ENCODE results near the gene PRKN. TPM values are rescaled to one million over a fixed set of nuclear protein-coding genes. Genes with fewer than 3 reads are reported as not detected.

Gene PRKN
- total RNA-seq, 2 donors from 2014 or later: 6.7 to 8.2 TPM

DNA sequence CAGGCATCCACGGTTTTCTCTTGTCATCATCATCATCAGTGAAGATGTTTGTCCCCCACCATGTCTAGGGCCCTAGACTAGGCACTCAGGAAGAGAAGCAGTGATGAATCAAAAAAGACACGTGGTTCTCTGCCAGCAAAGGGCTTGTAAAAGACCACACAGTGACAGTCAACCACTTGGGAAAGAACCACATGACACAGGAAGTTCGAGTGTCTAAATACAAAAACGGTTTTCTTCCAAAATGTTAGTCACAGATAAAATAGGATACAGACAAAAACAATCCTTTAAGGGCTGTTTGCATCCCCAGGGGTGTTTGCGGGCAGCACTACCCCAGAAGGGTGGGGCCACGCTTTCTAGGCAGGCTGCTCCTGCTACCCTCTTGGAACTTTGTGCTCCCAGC, 1096.9 kb downstream of the PRKN start:
- Histone ChIP-seq H3K9me3 (no peaks in the 10 kb centered on the region), H3K27me3 (no peaks in the 10 kb centered on the region), H3K4me1 (no peaks in the 10 kb centered on the region), H3K4me3 (no peak overlapping the region), H3K36me3 (replicated peaks in 1 of 2; ENCODE audit: insufficient read depth in 1 of 2, low read depth in 2 of 2) (no peaks in the 10 kb centered on the region), H3K27ac (no peak overlapping the region)
- intact Hi-C loops (cut with DNase I): no loop called here
- no peak for DNase-seq
- no peak for ATAC-seq
- 65 to 66% methylated on average over 6 of the region's 6 CpGs for WGBS, 2 donors
- TF ChIP-seq, protein P1, sequence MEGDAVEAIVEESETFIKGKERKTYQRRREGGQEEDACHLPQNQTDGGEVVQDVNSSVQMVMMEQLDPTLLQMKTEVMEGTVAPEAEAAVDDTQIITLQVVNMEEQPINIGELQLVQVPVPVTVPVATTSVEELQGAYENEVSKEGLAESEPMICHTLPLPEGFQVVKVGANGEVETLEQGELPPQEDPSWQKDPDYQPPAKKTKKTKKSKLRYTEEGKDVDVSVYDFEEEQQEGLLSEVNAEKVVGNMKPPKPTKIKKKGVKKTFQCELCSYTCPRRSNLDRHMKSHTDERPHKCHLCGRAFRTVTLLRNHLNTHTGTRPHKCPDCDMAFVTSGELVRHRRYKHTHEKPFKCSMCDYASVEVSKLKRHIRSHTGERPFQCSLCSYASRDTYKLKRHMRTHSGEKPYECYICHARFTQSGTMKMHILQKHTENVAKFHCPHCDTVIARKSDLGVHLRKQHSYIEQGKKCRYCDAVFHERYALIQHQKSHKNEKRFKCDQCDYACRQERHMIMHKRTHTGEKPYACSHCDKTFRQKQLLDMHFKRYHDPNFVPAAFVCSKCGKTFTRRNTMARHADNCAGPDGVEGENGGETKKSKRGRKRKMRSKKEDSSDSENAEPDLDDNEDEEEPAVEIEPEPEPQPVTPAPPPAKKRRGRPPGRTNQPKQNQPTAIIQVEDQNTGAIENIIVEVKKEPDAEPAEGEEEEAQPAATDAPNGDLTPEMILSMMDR (IDR thresholded peaks at IDR 0.05): no peak
- TF ChIP-seq POLR2A (IDR thresholded peaks at IDR 0.05): no peak

GRCh38 chr6:161626132-161626676, 1101.4 kb downstream of the PRKN start:
- intact Hi-C loops (cut with DNase I): no loop called here
- no peaks in the 10 kb centered on the region for H3K9me3 ChIP-seq
- no peak overlapping the region for H3K4me3 ChIP-seq
- no peaks in the 10 kb centered on the region for H3K27me3 ChIP-seq
- no peaks in the 10 kb centered on the region for H3K36me3 ChIP-seq (replicated peaks in 1 of 2; ENCODE audit: insufficient read depth in 1 of 2, low read depth in 2 of 2)
- no peaks in the 10 kb centered on the region for H3K4me1 ChIP-seq
- DNase-seq (no peak), ATAC-seq (no peak)
- no peak overlapping the region for H3K27ac ChIP-seq
- TF ChIP-seq, protein P1 (IDR thresholded peaks at IDR 0.05): no peak
- TF ChIP-seq POLR2A (IDR thresholded peaks at IDR 0.05): no peak
- WGBS, 2 donors: 86% methylated on average over 13 of the region's 13 CpGs

DNA sequence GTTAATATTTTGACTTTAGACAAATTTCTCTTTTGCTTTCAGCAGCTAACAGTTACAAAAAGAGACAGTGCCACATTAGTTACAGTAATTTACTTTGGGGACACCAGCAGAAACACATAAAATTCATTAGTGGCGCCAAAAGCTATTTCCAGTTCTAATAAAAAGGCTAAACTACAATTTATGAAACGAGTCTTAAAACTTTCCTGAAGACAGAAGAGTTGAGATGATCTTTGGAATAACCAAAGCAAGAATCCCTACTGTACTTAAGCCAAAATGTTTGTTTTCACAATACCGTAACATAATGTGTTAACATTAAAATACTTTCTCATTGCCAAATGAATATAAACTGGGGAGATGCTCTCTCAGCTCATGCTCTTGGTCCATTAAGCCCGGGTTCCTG, 1103.5 kb downstream of the PRKN start:
- DNase-seq (no peak), ATAC-seq (no peak)
- no peaks in the 10 kb centered on the region for H3K36me3 ChIP-seq (replicated peaks in 1 of 2; ENCODE audit: insufficient read depth in 1 of 2, low read depth in 2 of 2)
- no peaks in the 10 kb centered on the region for H3K9me3 ChIP-seq
- intact Hi-C loops (cut with DNase I): no loop called here
- H3K27ac ChIP-seq: no peak overlapping the region
- H3K4me1 ChIP-seq: no peaks in the 10 kb centered on the region
- H3K4me3 ChIP-seq: no peak overlapping the region
- WGBS, 2 donors: 88 to 89% methylated on average over 4 of the region's 4 CpGs
- H3K27me3 ChIP-seq: no peaks in the 10 kb centered on the region
- TF ChIP-seq, protein P1 (IDR thresholded peaks at IDR 0.05): no peak
- TF ChIP-seq POLR2A (IDR thresholded peaks at IDR 0.05): no peak

DNA sequence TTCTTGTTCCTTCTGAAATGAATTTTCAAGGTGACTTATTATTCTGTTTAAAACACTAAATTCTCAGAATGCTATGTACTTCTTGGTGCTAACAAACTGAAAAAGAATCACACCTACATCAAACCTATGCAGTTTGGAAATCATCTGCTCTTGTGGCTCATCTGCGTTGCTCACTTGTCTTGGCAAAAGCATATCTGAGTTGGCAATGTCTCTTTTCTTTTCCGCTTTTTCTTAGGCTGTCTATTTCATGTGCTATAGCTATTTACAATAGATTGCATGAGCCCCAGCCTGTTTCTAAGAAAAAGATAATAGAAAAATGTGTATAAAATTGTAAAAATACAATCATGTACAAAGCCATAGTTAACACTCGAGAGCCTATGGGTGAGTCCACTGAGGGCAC, 1104.8 kb downstream of the PRKN start:
- WGBS, 2 donors: 44 to 47% methylated on average over 3 of the region's 3 CpGs
- intact Hi-C loops (cut with DNase I): no loop called here

More for the DNA sequence above, 1104.8 kb downstream of the PRKN start:
- Histone ChIP-seq H3K27ac (no peak overlapping the region), H3K27me3 (no peaks in the 10 kb centered on the region), H3K36me3 (replicated peaks in 1 of 2; ENCODE audit: insufficient read depth in 1 of 2, low read depth in 2 of 2) (no peaks in the 10 kb centered on the region), H3K9me3 (no peaks in the 10 kb centered on the region), H3K4me1 (peaks cover 4% of the 10 kb centered on the region), H3K4me3 (no peak overlapping the region)
- ATAC-seq (no peak), DNase-seq (no peak)
- TF ChIP-seq, protein P1 (IDR thresholded peaks at IDR 0.05): no peak
- TF ChIP-seq POLR2A (IDR thresholded peaks at IDR 0.05): no peak
